Keratinocyte (primary cell): Measurements from ENCODE around the gene ANKRD9. TPM values are rescaled to one million over a fixed set of nuclear protein-coding genes. Genes with fewer than 3 reads are reported as not detected.

Experiments
- DNase-seq: peaks from one replicate; pipeline ENCODE4 v3.0.0-alpha.2; 2011; ENCODE audit warnings: low read depth, missing footprints, low spot score
- FAIRE-seq: peaks from 2 replicates; lab custom pipeline; 2011; peaks lifted over from hg19 to GRCh38; lab: Jason Lieb, UNC
- H2AFZ ChIP-seq: 2 replicates; pipeline ENCODE4 v1.6.0; 2012; ENCODE audit warnings: low read length, control low read depth, inconsistent platforms; ENCODE audit not compliant: control insufficient read depth
- H3K27ac ChIP-seq: 2 replicates; pipeline ENCODE4 v1.5.1; 2011; ENCODE audit warnings: low read length; ENCODE audit not compliant: control insufficient read depth, insufficient read depth
- H3K27me3 ChIP-seq: 3 replicates; pipeline ENCODE4 v1.6.0; 2011; ENCODE audit warnings: low read length; ENCODE audit not compliant: control insufficient read depth, insufficient read depth; ENCODE audit errors: extremely low read depth
- H3K36me3 ChIP-seq, 2 experiments: 2 replicates in 1 of 2; 3 replicates in 1 of 2; pipeline ENCODE4 v1.5.1; 2011; ENCODE audit warnings: low read length in 2 of 2, mild to moderate bottlenecking in 1 of 2; ENCODE audit not compliant: control insufficient read depth in 2 of 2, insufficient read depth in 2 of 2; ENCODE audit errors: extremely low read depth in 1 of 2
- H3K4me1 ChIP-seq: 3 replicates; pipeline ENCODE4 v1.5.1; 2011; ENCODE audit warnings: low read length; ENCODE audit not compliant: control insufficient read depth, insufficient read depth; ENCODE audit errors: extremely low read depth
- H3K4me2 ChIP-seq: 3 replicates; pipeline ENCODE4 v1.6.0; 2011; ENCODE audit warnings: low read depth, low read length; ENCODE audit not compliant: control insufficient read depth, insufficient read depth; ENCODE audit errors: extremely low read depth
- H3K4me3 ChIP-seq, 3 experiments: fragments of 200-600 bp in 1 of 3; sonication (generic) in 1 of 3; 2 replicates in 2 of 3; 3 replicates in 1 of 3; pipeline ENCODE4 v1.5.1; 2011 to 2016; ENCODE audit warnings: low read length in 3 of 3, mild to moderate bottlenecking in 3 of 3, control low read depth in 2 of 3, inconsistent platforms in 1 of 3, low read depth in 1 of 3, mixed read lengths in 1 of 3, mixed run types in 1 of 3, moderate library complexity in 1 of 3; ENCODE audit not compliant: control insufficient read depth in 2 of 3, insufficient read depth in 2 of 3; ENCODE audit errors: extremely low read depth in 1 of 3
- H3K79me2 ChIP-seq: 2 replicates; pipeline ENCODE4 v1.6.0; 2012; ENCODE audit warnings: low read length; ENCODE audit not compliant: control insufficient read depth, insufficient read depth
- H3K9ac ChIP-seq: 3 replicates; pipeline ENCODE4 v1.6.0; 2011; ENCODE audit warnings: low read length; ENCODE audit not compliant: control insufficient read depth, insufficient read depth; ENCODE audit errors: extremely low read depth
- H3K9me1 ChIP-seq: 3 replicates; pipeline ENCODE4 v1.6.0; 2011; ENCODE audit warnings: low read length; ENCODE audit not compliant: control insufficient read depth, insufficient read depth; ENCODE audit errors: extremely low read depth
- H3K9me3 ChIP-seq: 2 replicates; pipeline ENCODE4 v1.5.1; 2012; ENCODE audit warnings: low read depth, low read length; ENCODE audit not compliant: control insufficient read depth
- H4K20me1 ChIP-seq: 3 replicates; pipeline ENCODE4 v1.6.0; 2011; ENCODE audit warnings: low read length; ENCODE audit not compliant: control insufficient read depth, insufficient read depth; ENCODE audit errors: extremely low read depth
- CTCF ChIP-seq, 3 experiments: IDR thresholded peaks in 1 of 3; conservative IDR thresholded peaks in 1 of 3; optimal IDR thresholded peaks in 1 of 3; 2 replicates in 2 of 3; 3 replicates in 1 of 3; pipeline versions ENCODE3 to v1.5.1; 2011; ENCODE audit warnings: low read length in 3 of 3, mild to moderate bottlenecking in 3 of 3, moderate library complexity in 2 of 3, control low read depth in 1 of 3, inconsistent platforms in 1 of 3; ENCODE audit not compliant: insufficient read depth in 2 of 3; ENCODE audit errors: extremely low read depth in 1 of 3
- EZH2 ChIP-seq: IDR thresholded peaks from one replicate; pipeline ENCODE4 v1.6.1; 2012; ENCODE audit warnings: inconsistent platforms, mild to moderate bottlenecking, low read length, moderate library complexity
- dilution Hi-C: fragments of 300-500 bp; cut with MboI; formaldehyde crosslinking; loops from one replicate; pipeline ENCODE4 v1.7.0; 2020; ENCODE audit warnings: low sequenced_read_pairs; ENCODE audit not compliant: extremely low pct_ligation_motif_present
- polyA plus RNA-seq, 5 experiments: library from polyadenylated mRNA; depleted of rRNA in 3 of 5; stranded (reverse) in 3 of 5; stranded (forward) in 1 of 5; unstranded in 1 of 5; fragments of >200 nt; gene quantifications; 1 replicate in 1 of 5; 2 replicates in 3 of 5; 3 replicates in 1 of 5; pipeline versions ENCODE4 v1.2.1 to v1.2.3, GENCODE V29; 2011 to 2012; ENCODE audit warnings: missing spikeins in 2 of 5, low read depth in 1 of 5, low replicate concordance in 1 of 5

The ANKRD9 gene
- polyA plus RNA-seq, 1 donor (not counting 4 experiments of a cell fraction or from before 2014, with no cell fraction given) = 4.9 TPM

GRCh38 chr14:102544747-102545460 lies 35.3 kb upstream of the ANKRD9 start:
- Histone ChIP-seq H2AFZ (peak overlapping the region; percentile 70), H3K36me3 (no peaks in the 10 kb centered on the region), H3K27me3 (no peaks in the 10 kb centered on the region), H3K4me2 (peak overlapping the region; percentile 56), H3K27ac (no peak overlapping the region), H3K79me2 (no peaks in the 10 kb centered on the region), H3K4me3 (peak overlapping the region in 1 of 3 experiments; percentile 7), H3K9me3 (no peaks in the 10 kb centered on the region), H3K9ac (peak overlapping the region; percentile 44), H3K9me1 (no peaks in the 10 kb centered on the region), H4K20me1 (no peaks in the 10 kb centered on the region), H3K4me1 (peaks cover 18% of the 10 kb centered on the region)
- TF ChIP-seq EZH2 = no peak
- TF ChIP-seq CTCF (optimal IDR thresholded peaks at IDR 0.05 in 1 of 3, IDR thresholded peaks at IDR 0.05 in 1 of 3, conservative IDR thresholded peaks at IDR 0.05 in 1 of 3; ENCODE audit: extremely low read depth in 1 of 3, insufficient read depth in 2 of 3, low read length in 3 of 3) = no peak
- dilution Hi-C loops = no loop called here
- FAIRE-seq = no peak
- no peak for DNase-seq

- Histone ChIP-seq H3K27me3 (no peaks in the 10 kb centered on the region), H2AFZ (no peak overlapping the region), H3K4me1 (peaks cover 22% of the 10 kb centered on the region), H4K20me1 (no peaks in the 10 kb centered on the region), H3K9me3 (no peaks in the 10 kb centered on the region), H3K79me2 (no peaks in the 10 kb centered on the region), H3K4me3 (no peak overlapping the region), H3K36me3 (no peaks in the 10 kb centered on the region), H3K9me1 (no peaks in the 10 kb centered on the region), H3K27ac (no peak overlapping the region), H3K4me2 (peak overlapping the region; percentile 56), H3K9ac (no peak overlapping the region)
- no peak for TF ChIP-seq CTCF (optimal IDR thresholded peaks at IDR 0.05 in 1 of 3, IDR thresholded peaks at IDR 0.05 in 1 of 3, conservative IDR thresholded peaks at IDR 0.05 in 1 of 3; ENCODE audit: extremely low read depth in 1 of 3, insufficient read depth in 2 of 3, low read length in 3 of 3)
- TF ChIP-seq EZH2 = no peak
- DNase-seq (no peak), FAIRE-seq (no peak)
- dilution Hi-C loops = no loop called here
Measured at GRCh38 chr14:102544046-102544746, 34.6 kb upstream of the ANKRD9 start.
